Left lung (tissue), 10 donors: Measurements from ENCODE around the gene POLR2E. TPM values are rescaled to one million over a fixed set of nuclear protein-coding genes. Genes with fewer than 3 reads are reported as not detected.

Experiments
- ATAC-seq: fragments of 200-7000 bp; cut with Tn5 transposase; one replicate; pipeline ENCODE4 v1.9.1; 2020; ENCODE audit warnings: moderate library complexity
- DNase-seq, 4 donors: peaks; one replicate each; pipeline ENCODE4 v3.0.0-alpha.2; 2013 to 2020
- H3K27ac ChIP-seq, 2 donors: fragments of 200-600 bp; sonication (generic) in 1 of 2; one replicate each; pipeline versions ENCODE4 v1.5.0 to v1.8.0; 2020 to 2021
- H3K27me3 ChIP-seq, 2 donors: fragments of 200-600 bp; sonication (generic) in 1 of 2; one replicate each; pipeline versions ENCODE4 v1.5.0 to v1.8.0; 2020 to 2021
- H3K36me3 ChIP-seq, 2 donors: fragments of 200-600 bp; sonication (generic) in 1 of 2; one replicate each; pipeline versions ENCODE4 v1.5.0 to v1.8.0; 2020 to 2021
- H3K4me1 ChIP-seq, 2 donors: fragments of 200-600 bp; one replicate each; pipeline ENCODE4 v1.8.0; 2021
- H3K4me3 ChIP-seq, 2 donors: fragments of 200-600 bp; sonication (generic) in 1 of 2; one replicate each; pipeline versions ENCODE4 v1.5.0 to v1.8.0; 2020 to 2021; ENCODE audit warnings: mild to moderate bottlenecking in 1 of 2
- H3K9me3 ChIP-seq, 2 donors: fragments of 200-600 bp; sonication (generic) in 1 of 2; one replicate each; pipeline versions ENCODE4 v1.5.0 to v1.8.0; 2020 to 2021
- intact Hi-C, 2 donors: fragments of 100-400 bp; cut with DNase I; formaldehyde crosslinking; loops; one replicate each; pipeline versions ENCODE4 v1.11.2 to v1.14.2; 2022
- polyA plus RNA-seq, 6 donors: library from polyadenylated mRNA; unstranded; fragments of 120-200 nt; gene quantifications; one replicate each; pipeline ENCODE4 v1.2.1, GENCODE V29; 2013; ENCODE audit not compliant: insufficient read length in 6 of 6
- total RNA-seq, 2 donors: library from RNA; stranded (reverse); fragmentation: NEBNext Ultra II Directional; extraction: Animal tissue kit (Norgen Biotek cat#: 25700); gene quantifications; one replicate each; pipeline ENCODE4 v1.2.1, GENCODE V29; 2021
- TF ChIP-seq, protein P1 (sequence below), 2 donors: fragments of 200-600 bp; sonication (generic) in 1 of 2; IDR thresholded peaks; one replicate each; pipeline versions ENCODE4 v1.5.0 to v1.8.0; 2021; ENCODE audit warnings: antibody characterized with exemption in 2 of 2
- donor health status: DM: no; HTN: yes; CAD: no.
- donor health status: DM: no; HTN: no; CAD: no.

Gene POLR2E
- total and polyA plus RNA-seq, 8 donors, result 120 to 160 (median 139) TPM

GRCh38 chr19:1091544-1092175 is 3.5 kb downstream of the POLR2E start:
- no peak for DNase-seq
- Histone ChIP-seq H3K27ac (no peak overlapping the region), H3K36me3 (peaks cover 0 to 72% of the 10 kb centered on the region in 2 donors), H3K27me3 (no peaks in the 10 kb centered on the region), H3K4me3 (no peak overlapping the region), H3K9me3 (no peaks in the 10 kb centered on the region), H3K4me1 (peaks cover 8 to 67% of the 10 kb centered on the region in 2 donors)
- intact Hi-C loops, result no loop called here
- no peak for ATAC-seq
- TF ChIP-seq, protein P1, sequence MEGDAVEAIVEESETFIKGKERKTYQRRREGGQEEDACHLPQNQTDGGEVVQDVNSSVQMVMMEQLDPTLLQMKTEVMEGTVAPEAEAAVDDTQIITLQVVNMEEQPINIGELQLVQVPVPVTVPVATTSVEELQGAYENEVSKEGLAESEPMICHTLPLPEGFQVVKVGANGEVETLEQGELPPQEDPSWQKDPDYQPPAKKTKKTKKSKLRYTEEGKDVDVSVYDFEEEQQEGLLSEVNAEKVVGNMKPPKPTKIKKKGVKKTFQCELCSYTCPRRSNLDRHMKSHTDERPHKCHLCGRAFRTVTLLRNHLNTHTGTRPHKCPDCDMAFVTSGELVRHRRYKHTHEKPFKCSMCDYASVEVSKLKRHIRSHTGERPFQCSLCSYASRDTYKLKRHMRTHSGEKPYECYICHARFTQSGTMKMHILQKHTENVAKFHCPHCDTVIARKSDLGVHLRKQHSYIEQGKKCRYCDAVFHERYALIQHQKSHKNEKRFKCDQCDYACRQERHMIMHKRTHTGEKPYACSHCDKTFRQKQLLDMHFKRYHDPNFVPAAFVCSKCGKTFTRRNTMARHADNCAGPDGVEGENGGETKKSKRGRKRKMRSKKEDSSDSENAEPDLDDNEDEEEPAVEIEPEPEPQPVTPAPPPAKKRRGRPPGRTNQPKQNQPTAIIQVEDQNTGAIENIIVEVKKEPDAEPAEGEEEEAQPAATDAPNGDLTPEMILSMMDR (IDR thresholded peaks at IDR 0.05), result no peak

DNA sequence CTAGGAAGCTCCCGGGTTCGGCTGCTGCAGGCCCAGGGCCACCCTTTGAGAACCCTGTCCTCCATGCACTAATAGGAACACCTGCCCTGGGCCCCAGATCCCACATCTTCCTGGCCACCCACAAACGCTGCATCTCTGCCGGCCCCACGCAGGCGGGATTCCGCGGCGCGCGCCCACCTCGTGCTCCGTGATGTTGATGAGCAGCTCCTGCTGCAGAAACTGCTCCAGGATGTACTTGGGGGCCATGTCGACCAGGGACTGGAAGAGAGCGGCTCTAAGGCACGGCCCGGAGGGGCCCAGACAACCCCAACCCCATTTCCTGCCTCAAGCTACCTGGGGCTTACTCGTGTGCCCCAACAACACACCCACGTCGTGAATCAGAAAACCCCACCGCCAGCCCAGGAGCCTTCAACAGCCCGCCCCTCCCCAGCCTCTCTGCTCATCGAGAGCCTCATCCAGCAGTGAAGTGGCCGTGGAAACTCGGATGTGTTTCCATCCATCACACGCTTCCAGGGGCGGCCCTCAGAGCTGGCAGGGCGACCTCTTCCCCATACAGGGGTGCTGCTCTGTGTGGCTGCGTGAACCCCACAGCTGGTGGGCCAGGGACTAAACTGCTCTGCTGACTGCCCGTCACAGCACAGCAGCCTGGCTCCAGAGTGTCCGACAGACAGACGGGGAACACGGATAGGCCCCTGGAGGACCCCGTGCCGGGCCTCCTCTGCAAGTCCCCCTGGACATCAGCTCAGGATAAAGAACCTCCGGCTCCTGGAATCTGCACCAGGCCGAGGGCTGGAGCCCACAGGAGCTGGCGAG is 4.2 kb downstream of the POLR2E start:
- ATAC-seq, result no peak
- DNase-seq, result no peak
- no peak overlapping the region for H3K27ac ChIP-seq
- H3K27me3 ChIP-seq, result no peaks in the 10 kb centered on the region
- no peak overlapping the region for H3K4me3 ChIP-seq
- H3K36me3 ChIP-seq, result peaks cover 0 to 79% of the 10 kb centered on the region in 2 donors
- no peaks in the 10 kb centered on the region for H3K9me3 ChIP-seq
- intact Hi-C loops, result no loop called here
- peaks cover 8 to 69% of the 10 kb centered on the region in 2 donors for H3K4me1 ChIP-seq
- TF ChIP-seq, protein P1 (IDR thresholded peaks at IDR 0.05), result no peak

DNA sequence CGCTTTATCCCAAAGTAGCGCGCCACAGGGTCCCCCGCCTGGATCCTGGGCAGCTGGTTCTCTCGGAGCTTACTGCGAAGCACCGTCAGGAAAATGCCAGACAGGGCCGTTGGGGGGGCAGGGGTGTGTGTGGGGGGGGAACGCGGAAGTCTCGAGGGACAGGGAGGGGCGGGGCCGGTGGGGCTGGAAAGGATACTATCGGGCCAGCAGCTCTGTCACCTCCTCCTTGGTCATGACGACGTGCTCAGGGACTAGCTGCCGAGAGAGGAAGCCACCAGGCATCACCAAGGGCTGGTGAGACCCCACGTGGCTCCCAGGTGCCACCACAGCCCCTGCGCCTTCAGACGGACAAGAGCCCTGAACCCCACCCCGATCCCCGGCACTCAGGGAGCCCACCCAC is 5.3 kb downstream of the POLR2E start:
- DNase-seq, result no peak

GRCh38 chr19:1089126-1089771 is 5.9 kb downstream of the POLR2E start:
- TF ChIP-seq, protein P1 (IDR thresholded peaks at IDR 0.05), result no peak
- Histone ChIP-seq H3K27ac (peak overlapping the region in 1 of 2 donors; percentile 90), H3K4me1 (peaks cover 5 to 64% of the 10 kb centered on the region in 2 donors), H3K4me3 (no peak overlapping the region), H3K9me3 (no peaks in the 10 kb centered on the region), H3K27me3 (no peaks in the 10 kb centered on the region), H3K36me3 (peaks cover 0 to 96% of the 10 kb centered on the region in 2 donors)
- intact Hi-C loops, result no loop called here
- DNase-seq (no peak), ATAC-seq (no peak)

More for the DNA sequence above, 5.3 kb downstream of the POLR2E start:
- Histone ChIP-seq H3K9me3 (no peaks in the 10 kb centered on the region), H3K4me3 (no peak overlapping the region), H3K27me3 (no peaks in the 10 kb centered on the region), H3K27ac (no peak overlapping the region), H3K4me1 (peaks cover 8 to 68% of the 10 kb centered on the region in 2 donors), H3K36me3 (peaks cover 0 to 90% of the 10 kb centered on the region in 2 donors)
- TF ChIP-seq, protein P1 (IDR thresholded peaks at IDR 0.05), result no peak
- intact Hi-C loops, result no loop called here
- ATAC-seq, result no peak
